NOMO-1 treated with dmso at 0.1 percent for 144 hours (cell line): ENCODE results near the gene RPTOR.
A peak's percentile ranks its signal among the peaks of the same experiment; 100 is the strongest.
"Not testable (repeated sequence)": the region's sequence is repeated elsewhere in the genome, so short reads cannot be mapped to it uniquely, and the experiment has no call there.

Source experiments
- DNase-seq: peaks from one replicate; lab custom pipeline; 2025; ENCODE audit not compliant: unreplicated experiment; lab: John Stamatoyannopoulos, UW

RPTOR gene

DNA sequence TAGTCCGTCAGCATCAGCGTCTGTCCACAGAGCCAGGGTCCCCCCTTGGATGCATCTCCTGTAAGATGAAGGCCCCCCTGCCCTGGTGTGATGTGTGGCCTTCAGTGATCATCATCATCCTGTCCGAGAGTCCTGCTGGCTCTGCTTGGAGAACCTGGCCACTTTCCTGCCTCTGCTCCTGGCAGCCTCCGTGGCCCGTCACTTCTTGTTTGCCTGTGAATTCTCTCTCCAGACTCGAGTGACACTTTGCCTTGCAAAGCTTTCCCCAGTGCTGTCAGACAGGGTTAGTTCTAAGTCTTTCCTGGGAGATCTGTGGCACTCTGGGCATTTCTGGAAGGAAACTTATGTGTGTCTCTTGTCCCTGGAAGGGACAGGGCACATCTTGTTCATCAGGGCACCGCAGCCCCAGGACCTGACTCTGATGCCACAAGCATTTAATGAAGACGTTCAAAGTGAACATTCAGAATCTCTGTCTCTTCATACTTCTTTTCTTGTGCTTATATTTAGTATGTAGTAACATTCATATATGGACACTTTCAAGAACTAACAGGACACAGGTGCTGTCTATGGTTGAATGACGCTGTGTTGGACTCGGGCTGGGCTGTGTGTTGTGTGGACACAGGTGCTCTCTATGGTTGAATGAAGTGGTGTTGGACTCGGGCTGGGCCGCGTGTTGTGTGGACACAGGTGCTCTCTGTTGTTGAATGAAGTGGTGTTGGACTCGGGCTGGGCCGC lies 68.5 kb downstream of the RPTOR start:
- no peak for DNase-seq

DNA sequence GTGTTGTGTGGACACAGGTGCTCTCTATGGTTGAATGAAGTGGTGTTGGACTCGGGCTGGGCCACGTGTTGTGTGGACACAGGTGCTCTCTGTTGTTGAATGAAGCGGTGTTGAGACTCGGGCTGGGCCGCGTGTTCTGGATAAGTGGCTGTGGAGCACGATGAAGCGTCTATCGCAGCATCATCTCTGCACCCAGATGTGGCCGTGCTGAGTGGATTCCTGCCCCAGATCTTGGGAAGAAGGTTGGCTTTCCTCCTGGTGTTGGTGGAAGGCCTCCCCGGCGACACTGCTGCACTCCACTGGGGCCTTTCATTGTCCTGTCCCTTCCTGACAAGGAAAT lies 69.1 kb downstream of the RPTOR start:
- no peak for DNase-seq

DNA sequence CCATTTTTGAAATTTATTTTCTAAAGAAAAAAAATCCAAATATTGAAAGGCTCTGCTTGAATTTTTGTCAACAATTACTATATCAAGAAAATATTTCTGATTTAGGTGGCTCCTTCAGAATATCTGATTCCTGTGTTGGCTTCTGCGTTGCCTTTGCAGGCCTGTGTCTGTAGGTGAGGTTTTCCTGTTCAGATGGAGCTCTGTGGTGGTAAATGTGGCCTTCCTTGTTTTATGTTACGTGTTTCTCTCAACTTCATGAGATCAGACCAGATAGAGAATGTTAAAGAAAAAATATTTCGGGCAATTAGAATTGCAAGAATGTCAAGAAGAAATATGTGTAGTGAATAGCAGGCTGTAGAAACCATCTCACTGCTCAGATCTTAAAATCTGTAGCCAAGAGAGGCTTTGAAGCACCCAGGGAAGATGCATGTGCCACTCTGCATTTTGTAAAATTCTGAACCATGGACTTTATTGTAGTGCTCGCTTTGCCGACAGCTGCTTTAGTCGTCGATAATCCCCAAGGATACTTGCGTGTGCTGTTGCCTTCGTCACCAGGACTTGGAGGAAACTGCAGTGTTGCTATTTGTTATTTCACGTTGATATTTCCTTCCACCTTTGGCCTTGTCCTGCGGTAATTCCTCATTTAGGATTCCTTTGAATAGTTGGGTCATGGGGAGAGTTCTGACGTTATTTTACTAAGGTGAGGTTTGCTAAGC lies 69.9 kb downstream of the RPTOR start:
- no peak for DNase-seq

DNA sequence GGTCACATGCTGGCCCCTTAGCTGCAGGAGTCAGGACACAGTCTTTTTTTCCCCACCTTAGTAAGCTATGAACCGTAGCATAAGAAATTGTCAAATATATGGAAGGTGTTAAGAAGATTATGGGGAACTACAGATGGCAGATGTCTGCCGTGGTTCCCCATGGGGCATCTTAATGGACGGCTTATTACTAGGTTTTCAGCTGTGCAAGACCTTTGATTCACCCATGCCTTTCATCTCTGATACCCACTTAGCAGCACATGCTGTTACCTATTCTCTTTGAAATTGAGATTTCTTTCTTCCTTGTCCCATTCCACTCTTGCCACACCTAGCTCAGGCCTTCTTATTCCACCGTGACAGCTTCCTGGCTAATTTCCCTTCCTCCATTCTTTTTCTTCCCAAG lies 70.7 kb downstream of the RPTOR start:
- DNase-seq, result no peak

DNA sequence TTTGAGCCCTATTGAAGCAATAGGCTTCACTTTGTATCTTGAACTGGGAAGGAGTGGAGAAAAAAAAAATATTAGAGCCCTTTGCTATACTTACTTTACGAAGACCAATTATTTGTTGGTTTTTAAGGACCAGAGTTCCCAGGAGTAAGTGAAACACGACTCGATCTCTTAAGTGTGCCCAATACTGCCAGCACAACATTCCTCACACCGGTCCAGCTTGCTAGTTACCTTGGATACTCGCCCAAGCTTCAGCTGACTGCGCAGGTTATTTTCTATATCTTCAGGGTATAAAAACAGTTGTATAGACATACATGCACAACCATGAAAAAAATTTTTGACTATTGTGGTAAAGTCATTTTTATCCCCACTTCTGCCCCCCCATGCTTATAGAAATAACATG lies 72.1 kb downstream of the RPTOR start:
- no peak for DNase-seq

DNA sequence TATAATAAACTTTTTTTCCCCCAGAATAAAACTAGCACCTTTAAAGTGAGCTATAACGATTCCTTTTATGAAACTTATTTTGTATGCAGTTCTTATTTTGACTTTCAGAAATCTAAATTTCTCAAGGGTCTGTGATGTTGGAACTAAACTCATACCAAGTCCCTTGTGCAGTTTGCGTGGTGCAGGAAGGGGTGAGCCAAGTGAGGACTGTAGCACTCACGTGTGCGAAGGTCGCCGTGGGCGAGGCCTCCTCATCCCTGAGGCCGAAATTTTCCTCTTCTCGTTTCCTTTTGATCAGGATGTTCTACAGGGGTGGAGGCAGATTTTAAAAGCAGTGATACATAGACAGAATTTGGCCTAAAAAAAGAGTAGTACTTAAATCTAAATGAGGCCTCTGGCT lies 73.7 kb downstream of the RPTOR start:
- no peak for DNase-seq

DNA sequence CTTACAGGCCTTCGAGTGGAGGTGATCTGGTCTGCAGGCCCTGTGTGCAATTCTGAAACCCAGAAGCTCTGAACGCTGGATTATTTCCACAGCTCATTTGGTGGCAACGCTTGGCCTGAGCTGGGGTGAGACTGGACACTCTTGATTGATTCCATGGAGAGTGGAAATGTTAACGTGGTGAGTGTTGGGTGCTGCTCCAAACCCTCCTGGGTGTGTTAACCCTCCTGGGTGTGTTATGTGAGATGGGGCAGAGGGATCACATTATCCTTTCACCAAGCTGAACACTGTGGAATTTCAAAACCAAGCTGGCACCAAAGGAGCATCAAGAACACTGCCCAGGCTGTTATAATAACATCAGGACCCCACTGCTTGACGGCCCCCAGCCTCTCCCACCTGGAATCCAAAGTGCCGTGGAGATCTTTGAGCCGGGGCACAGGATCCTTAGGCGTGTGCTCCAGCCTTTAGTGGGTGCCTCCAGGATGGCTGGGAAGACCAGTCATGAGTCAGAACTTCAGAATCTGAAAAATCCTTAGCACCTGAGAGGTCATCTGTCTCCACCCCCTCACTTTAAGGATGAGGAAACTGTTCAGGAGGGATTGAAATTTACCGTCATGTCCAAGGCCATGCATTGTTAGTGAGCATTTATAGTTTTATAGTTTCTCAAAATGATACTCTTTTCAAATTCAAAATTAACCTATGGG lies 75.0 kb downstream of the RPTOR start:
- no peak for DNase-seq

DNA sequence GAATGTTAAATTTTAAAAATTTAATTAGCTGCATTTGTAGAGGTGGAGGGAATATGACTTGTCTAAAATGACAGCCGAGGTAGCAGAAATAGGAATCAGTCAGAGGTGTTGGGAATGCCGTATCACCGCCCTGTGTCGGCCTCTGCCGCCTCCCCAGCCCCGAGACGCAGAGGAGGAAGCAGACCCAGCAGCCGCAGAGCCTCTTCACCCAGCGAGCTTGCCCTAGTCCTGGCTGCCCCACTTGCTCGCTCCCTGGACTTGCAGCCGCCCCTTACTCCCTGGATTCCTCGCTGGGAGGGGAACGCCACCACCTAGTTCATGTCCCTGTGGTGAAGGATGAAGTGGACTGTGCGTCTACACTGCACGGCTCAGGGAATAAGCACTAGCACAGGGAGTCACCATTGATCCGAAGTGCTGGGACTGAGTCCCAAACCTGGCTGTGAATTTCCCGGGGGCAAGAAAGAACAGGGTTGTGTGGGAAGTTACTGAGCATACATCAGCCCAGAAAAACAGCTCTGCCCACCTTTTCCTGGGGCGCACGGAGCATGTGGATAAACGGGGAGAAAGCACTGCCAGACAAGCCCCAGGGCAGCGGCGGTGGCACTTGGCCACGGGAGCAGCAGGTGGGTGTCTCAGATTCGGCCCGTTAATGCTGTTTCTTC lies 76.8 kb downstream of the RPTOR start:
- no peak for DNase-seq

DNA sequence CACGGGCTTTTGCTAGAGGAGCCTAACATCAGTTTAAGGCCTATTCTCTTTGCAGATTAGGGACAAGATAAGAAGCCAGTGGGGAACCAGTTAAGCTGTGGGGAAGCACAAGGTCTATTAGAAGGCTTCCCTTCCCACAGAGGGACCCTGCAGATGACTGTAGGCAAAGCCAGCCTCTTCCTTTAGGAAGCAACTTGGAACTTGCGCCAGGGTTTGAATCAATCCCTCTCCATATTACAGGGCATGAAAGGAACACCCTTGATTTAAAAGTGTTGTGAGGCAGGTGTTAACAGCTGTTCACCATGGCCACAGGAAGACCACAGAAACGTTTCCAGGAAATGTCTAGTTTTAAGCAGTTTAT lies 77.3 kb downstream of the RPTOR start:
- no peak for DNase-seq

DNA sequence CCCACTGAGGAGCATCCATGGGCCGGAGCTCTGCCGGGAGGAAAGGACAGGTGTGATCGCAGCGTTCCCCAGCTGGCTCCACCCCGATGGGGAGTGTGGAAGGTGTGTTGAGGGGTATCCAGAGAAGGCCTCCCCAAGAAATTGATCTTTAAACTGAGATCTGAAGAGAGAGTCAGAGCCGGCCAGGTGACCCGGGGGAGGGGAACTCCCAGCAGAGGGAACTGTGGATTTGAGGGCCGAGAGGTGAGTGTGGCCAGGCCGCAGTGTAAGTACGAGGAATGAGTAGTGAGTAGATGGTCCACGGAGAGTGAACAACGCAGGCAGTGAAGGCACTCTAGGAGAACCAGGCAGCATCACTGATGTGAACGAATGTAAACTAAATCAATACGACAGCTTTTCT lies 80.2 kb downstream of the RPTOR start:
- no peak for DNase-seq

DNA sequence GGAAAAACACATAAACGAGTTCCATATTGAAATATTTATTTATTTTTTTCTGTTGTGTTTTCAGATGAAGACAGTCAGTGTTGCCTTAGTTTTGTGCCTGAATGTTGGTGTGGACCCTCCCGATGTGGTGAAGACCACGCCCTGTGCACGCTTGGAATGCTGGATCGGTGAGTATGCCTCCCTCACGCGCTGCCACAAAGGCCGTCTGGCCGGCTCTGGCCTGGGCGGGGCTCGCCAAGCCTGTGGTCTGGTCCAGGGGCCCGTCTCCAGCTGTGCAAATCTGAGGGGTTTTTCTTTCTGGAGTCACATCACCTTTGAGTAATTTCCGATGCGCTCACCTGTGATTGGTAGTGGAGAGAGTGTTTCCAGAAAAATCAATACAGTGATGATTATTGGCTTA lies 81.0 kb downstream of the RPTOR start:
- DNase-seq, result no peak

DNA sequence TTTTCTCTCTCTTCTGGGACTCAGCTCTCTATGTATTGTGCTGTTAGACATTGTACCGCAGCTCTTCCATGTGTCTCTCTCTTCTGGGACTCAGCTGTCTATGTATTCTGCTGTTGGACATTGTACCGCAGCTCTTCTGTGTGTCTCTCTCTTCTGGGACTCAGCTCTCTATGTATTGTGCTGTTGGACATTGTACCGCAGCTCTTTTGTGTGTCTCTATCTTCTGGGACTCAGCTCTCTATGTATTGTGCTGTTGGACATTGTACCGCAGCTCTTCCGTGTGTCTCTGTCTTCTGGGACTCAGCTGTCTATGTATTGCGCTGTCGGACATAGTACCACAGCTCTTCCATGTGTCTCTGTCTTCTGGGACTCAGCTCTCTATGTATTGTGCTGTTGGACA lies 84.2 kb downstream of the RPTOR start:
- not testable (repeated sequence) for DNase-seq

DNA sequence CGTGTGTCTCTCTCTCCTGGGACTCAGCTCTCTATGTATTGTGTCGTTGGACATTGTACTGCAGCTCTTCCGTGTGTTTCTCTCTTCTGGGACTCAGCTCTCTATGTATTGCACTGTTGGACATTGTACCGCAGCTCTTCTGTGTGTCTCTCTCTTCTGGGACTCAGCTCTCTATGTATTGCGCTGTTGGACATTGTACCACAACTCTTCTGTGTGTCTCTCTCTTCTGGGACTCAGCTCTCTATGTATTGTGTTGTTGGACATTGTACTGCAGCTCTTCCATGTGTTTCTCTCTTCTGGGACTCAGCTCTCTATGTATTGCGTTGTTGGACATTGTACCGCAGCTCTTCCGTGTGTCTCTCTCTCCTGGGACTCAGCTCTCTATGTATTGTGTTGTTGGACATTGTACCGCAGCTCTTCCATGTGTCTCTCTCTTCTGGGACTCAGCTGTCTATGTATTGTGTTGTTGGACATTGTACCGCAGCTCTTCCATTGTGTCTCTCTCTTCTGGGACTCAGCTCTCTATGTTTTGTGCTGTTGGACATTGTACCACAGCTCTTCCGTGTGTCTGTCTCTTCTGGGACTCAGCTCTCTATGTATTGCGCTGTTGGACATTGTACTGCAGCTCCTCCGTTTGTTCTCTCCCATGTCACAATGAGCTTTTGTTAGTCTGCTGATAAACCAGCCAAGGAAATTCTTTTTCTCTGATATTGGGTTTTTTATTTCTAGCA lies 84.8 kb downstream of the RPTOR start:
- DNase-seq, result no peak

DNA sequence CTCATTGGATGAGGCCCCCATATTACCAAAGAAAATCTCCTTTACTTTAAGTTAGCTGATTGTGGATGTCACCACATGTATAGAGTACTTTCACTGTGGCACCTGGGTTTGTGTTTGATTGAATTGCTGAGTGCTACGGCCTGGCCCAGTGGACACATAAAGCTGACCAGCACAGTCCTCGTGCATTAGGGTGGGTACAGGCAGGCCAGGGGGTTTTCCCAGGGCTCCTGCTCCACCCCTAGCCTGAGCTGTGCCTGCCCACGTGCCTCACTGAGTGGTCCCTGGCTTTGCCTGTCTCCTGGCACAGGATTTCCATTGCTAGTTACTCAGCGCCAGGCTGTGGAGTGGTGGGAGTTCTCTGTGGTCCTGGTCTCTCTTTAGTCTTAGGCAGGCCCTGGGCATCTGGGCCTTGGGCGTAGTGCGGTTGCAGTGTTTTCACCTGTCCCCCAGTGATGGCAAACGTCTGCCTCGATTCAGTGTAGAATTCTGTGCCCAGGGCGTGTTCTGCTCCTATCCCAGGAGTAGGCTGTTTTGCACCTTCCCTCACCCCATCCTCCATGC lies 86.0 kb downstream of the RPTOR start:
- DNase-seq, result no peak

DNA sequence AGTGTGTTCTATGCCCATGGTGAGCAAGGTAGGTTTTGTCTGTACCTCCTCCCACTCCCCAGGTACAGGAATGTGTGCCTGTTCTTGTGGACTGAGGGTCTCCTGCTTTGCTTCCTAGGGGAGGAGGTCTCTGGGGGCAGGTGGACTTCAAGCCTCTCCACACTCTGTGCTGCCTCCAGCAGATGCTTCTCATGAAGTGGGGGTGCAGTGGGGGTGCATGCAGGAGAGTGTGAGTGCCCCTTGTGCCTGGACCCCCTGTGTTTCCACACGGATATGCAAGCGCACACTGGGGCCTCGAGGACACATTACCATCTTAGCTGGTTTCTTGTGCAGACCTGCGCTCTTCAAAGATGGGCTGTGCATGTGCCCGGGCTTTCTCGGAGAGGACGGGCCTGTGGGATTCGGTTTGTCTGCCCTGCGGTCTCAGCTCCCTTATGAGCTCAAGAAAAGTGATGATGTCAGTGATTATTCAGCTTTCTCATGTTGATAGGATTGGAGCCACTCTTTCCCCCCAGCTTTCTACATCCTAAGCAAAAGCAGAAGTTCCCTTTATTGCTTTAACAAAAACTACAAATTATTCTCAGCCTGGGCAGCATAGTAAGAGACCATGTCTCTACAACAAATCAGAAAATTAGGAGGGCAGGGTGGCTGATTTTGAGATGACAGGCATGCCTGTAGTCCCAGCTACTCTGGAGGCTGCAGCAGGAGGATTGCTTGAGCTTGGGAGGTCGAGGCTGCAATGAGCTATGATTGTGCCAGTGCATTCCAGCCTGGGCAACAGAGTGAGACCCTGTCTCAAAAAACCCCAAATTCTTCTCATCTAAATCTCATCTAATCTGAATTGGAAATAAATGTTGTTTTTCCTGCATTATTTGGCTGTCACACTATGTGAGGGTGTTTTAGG lies 86.8 kb downstream of the RPTOR start:
- DNase-seq, result peak; percentile 34

DNA sequence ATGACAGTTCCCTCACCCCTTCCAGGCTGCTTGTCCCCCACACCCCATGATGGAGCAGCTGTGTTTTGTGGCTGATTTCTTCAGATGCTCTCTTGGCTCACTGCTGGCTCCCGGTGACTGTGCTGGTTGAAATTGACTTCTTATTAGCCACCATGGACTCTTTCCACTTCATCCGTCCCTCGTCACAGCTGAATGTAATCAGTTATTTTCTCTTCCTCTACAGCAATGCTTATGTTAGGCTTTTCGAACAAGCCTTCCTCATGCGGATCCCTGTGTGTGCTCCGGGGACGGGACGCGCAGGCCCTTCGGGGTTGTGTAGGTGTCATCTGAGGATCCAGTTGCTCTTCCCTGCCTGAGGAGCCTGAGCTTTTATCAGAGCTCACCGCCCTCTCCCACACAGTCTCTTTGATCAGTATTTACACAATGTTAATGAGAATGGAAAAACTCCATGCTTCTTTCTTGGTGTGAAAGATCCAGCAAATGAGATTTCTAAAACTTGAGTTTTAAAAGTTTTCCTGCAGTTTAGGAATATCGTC lies 87.5 kb downstream of the RPTOR start:
- no peak for DNase-seq

DNA sequence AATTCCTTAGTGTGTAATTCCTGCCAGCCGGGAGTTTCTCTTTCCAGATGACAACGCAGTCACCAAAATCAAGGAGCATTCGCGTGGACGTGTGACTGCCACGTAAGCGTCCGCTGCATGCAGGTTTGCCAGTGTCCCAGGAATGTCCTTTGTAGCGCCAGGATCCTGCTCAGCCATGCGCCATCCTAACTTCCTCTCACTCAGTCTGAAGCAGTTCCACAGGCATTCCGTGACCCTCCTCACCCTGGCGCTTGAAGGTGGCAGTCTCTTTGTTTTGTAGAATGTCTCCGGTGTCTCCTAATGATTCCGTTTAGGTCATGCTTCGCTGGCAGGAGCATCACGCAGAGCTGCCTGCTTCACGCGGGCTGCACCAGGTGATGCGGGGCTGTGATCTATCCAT lies 88.6 kb downstream of the RPTOR start:
- no peak for DNase-seq

DNA sequence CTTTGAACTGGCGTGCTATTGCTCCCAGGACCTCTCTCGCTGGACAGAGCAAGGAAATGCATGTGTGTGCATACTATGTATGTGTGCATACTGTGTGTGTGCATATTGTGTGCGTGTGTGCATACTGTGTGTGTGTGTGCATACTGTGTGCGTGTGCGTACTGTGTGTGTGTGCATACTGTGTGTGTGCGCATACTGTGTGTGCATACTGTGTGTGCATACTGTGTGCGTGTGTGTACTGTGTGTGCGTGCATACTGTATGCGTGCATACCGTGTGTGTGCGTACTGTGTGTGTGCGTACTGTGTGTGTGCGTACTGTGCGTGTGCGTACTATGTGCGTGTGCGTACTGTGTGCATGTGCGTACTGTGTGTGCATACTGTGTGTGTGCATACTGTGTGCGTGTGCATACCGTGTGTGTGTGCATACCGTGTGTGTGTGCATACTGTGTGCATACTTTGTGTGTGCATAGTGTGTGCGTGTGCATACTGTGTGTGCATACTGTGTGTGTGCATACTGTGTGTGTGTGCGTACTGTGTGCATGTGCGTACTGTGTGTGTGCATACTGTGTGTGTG lies 89.4 kb downstream of the RPTOR start:
- no peak for DNase-seq

DNA sequence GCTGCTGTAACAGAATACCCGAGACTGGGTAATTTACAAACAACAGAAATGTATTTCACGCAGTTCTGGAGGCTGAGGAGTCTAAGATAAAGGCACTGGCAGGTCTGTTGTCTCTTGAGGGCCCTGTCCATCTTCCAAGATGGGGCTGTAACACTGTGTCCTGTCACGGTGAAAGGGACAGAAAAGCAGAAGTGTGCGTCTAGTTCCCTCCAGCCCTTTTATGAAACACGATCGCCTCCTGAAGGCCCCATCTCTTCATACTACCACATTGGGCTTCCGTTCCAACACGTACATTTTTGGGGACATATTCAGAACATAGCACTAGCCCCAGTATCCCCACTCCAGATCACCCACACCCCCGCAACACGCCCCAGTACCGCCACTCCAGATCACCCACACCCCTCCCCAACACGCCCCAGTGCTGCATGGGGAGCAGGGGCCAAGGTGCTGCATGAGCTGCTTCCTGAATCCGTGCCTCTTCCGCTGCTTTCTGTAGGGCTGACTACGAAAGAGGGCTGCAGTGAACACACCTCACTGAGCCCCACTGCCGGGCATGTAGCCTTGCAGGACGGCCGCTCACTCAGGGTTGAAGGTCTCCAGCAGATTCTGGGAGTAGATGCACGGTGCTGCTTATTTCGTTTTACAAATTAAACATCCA lies 91.9 kb downstream of the RPTOR start:
- no peak for DNase-seq
